Loucy (cell line): ENCODE measurements around the gene SIK2.

Experiments
- H2AFZ ChIP-seq: fragments of 200-600 bp; sonication (generic); 2 replicates; pipeline ENCODE4 v1.6.0; 2016; ENCODE audit warnings: antibody characterized with exemption, mild to moderate bottlenecking, low read length, moderate library complexity
- H3F3A ChIP-seq: fragments of 200-600 bp; 2 replicates; pipeline ENCODE4 v1.6.0; 2016; ENCODE audit warnings: antibody characterized with exemption, low read depth, mild to moderate bottlenecking
- H3K27me3 ChIP-seq: fragments of 200-600 bp; sonication (generic); 2 replicates; pipeline ENCODE4 v1.6.1; 2014; ENCODE audit warnings: low read length, mild to moderate bottlenecking; ENCODE audit not compliant: insufficient read depth, poor library complexity, severe bottlenecking
- H3K36me3 ChIP-seq: fragments of 200-600 bp; sonication (generic); 2 replicates; pipeline ENCODE4 v1.6.1; 2016; ENCODE audit warnings: low read length; ENCODE audit not compliant: insufficient read depth
- H3K4me1 ChIP-seq: fragments of 200-600 bp; sonication (generic); 2 replicates; pipeline ENCODE4 v1.5.1; 2014; ENCODE audit warnings: low read length, mild to moderate bottlenecking; ENCODE audit not compliant: insufficient read depth, poor library complexity, severe bottlenecking
- H3K4me2 ChIP-seq: fragments of 200-600 bp; sonication (generic); 2 replicates; pipeline ENCODE4 v1.6.0; 2014; ENCODE audit warnings: antibody characterized with exemption, low read length, low read depth, mild to moderate bottlenecking; ENCODE audit not compliant: poor library complexity, severe bottlenecking
- H3K4me3 ChIP-seq: fragments of 200-600 bp; sonication (generic); 2 replicates; pipeline ENCODE4 v1.5.1; 2014; ENCODE audit warnings: low read length, mild to moderate bottlenecking, mixed read lengths; ENCODE audit not compliant: poor library complexity, severe bottlenecking
- H3K79me2 ChIP-seq: fragments of 200-600 bp; sonication (generic); 2 replicates; pipeline ENCODE4 v1.6.1; 2014; ENCODE audit warnings: low read length; ENCODE audit not compliant: insufficient read depth
- H3K9ac ChIP-seq: fragments of 200-600 bp; sonication (generic); 2 replicates; pipeline ENCODE4 v1.6.0; 2014; ENCODE audit warnings: mild to moderate bottlenecking, low read depth, low read length, moderate library complexity; ENCODE audit not compliant: poor library complexity, severe bottlenecking
- H3K9me2 ChIP-seq: fragments of 200-600 bp; sonication (generic); replicated peaks from 2 replicates; pipeline ENCODE4 v1.6.1; 2016; ENCODE audit warnings: low read depth, low read length, mixed read lengths
- H3K9me3 ChIP-seq: fragments of 200-600 bp; sonication (generic); 2 replicates; pipeline ENCODE4 v1.6.1; 2014; ENCODE audit warnings: mild to moderate bottlenecking, antibody characterized with exemption, low read length, low read depth; ENCODE audit not compliant: insufficient read depth
- H4K20me1 ChIP-seq: fragments of 200-600 bp; sonication (generic); 2 replicates; pipeline ENCODE4 v1.6.0; 2014; ENCODE audit warnings: antibody characterized with exemption, low read length, mild to moderate bottlenecking; ENCODE audit not compliant: insufficient read depth, poor library complexity, severe bottlenecking
- CTCF ChIP-seq: fragments of 200-600 bp; sonication (generic); conservative IDR thresholded peaks from 2 replicates; pipeline ENCODE4 v1.5.1; 2014; ENCODE audit warnings: mild to moderate bottlenecking, antibody characterized with exemption, low read length
- EZH2phosphoT487 ChIP-seq: fragments of 200-600 bp; IDR thresholded peaks from 2 replicates; pipeline ENCODE4 v1.6.1; 2018; ENCODE audit warnings: antibody characterized with exemption, mild to moderate bottlenecking, moderate library complexity, borderline replicate concordance

SIK2 gene

DNA sequence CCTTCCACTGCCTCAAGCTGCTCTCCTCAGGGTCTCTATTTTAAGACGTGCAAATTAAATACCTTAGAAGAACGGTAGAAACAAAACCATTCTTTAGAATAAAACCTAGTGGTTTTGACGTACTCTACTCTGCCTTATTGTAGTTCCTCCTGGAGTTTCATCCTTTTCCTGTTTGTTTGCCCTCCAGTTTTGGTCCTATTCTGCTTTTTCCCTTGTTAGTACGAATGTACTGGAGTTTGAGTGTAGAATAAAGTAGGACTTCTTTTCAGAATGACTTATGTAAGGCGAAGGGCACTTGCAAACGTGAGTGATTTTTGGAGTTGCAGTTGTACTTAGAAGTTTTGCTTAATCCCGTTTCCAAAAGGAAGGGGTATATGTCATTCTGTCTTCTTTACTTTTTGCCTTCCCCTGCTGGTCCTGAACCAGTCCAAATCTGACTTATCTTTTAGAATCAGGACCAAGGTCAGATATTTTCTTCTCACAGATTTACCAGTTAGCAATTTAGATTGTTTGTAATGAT, 1.4 kb downstream of the SIK2 start:
- Histone ChIP-seq H4K20me1 (peaks cover 36% of the 10 kb centered on the region), H3K27me3 (no peaks in the 10 kb centered on the region), H3K4me2 (peak overlapping the region; percentile 93), H2AFZ (peak overlapping the region; percentile 12; the same call in 1 of the 2 replicates), H3K4me3 (peak overlapping the region; percentile 83), H3K4me1 (peaks cover 33% of the 10 kb centered on the region), H3K9me2 (no peaks in the 10 kb centered on the region), H3K9ac (peak overlapping the region; percentile 77), H3F3A (no peaks in the 10 kb centered on the region), H3K79me2 (peaks cover 56% of the 10 kb centered on the region), H3K9me3 (no peaks in the 10 kb centered on the region), H3K36me3 (no peaks in the 10 kb centered on the region)
- TF ChIP-seq CTCF (no peak), EZH2phosphoT487 (no peak)

- peaks cover 33% of the 10 kb centered on the region for H3K4me1 ChIP-seq
- H3K27me3 ChIP-seq = no peaks in the 10 kb centered on the region
- H3F3A ChIP-seq = no peaks in the 10 kb centered on the region
- peak overlapping the region; percentile 93 for H3K4me2 ChIP-seq
- no peaks in the 10 kb centered on the region for H3K36me3 ChIP-seq
- peaks cover 36% of the 10 kb centered on the region for H4K20me1 ChIP-seq
- TF ChIP-seq CTCF (peak; percentile 75), EZH2phosphoT487 (no peak)
- H3K9me2 ChIP-seq = no peaks in the 10 kb centered on the region
- H3K79me2 ChIP-seq = peaks cover 62% of the 10 kb centered on the region
- H3K9ac ChIP-seq = peak overlapping the region; percentile 77
- H3K4me3 ChIP-seq = peak overlapping the region; percentile 83
- H3K9me3 ChIP-seq = no peaks in the 10 kb centered on the region
- no peak overlapping the region for H2AFZ ChIP-seq
Measured at GRCh38 chr11:111604392-111605009, 2.3 kb downstream of the SIK2 start.

- peak overlapping the region; percentile 93 for H3K4me2 ChIP-seq
- no peak for TF ChIP-seq CTCF
- no peak for TF ChIP-seq EZH2phosphoT487
- peak overlapping the region; percentile 83 for H3K4me3 ChIP-seq
- peaks cover 33% of the 10 kb centered on the region for H3K4me1 ChIP-seq
- H4K20me1 ChIP-seq = peaks cover 36% of the 10 kb centered on the region
- H3K27me3 ChIP-seq = no peaks in the 10 kb centered on the region
- H3K9me3 ChIP-seq = no peaks in the 10 kb centered on the region
- no peaks in the 10 kb centered on the region for H3F3A ChIP-seq
- H3K9me2 ChIP-seq = no peaks in the 10 kb centered on the region
- H2AFZ ChIP-seq = no peak overlapping the region
- H3K36me3 ChIP-seq = no peaks in the 10 kb centered on the region
- no peak overlapping the region for H3K9ac ChIP-seq
- peaks cover 68% of the 10 kb centered on the region for H3K79me2 ChIP-seq
Measured at GRCh38 chr11:111605681-111606080, 3.4 kb downstream of the SIK2 start.
